Rectal smooth muscle tissue (tissue), 1 donor: Measurements from ENCODE around the gene NTM.

Source experiments
- H3K27ac ChIP-seq: one replicate; pipeline ENCODE4 v1.7.0; 2013; ENCODE audit warnings: low read depth, low read length, inconsistent platforms
- H3K27me3 ChIP-seq: one replicate; pipeline ENCODE4 v1.7.0; 2013; ENCODE audit warnings: low read length; ENCODE audit not compliant: control insufficient read depth, insufficient read depth
- H3K36me3 ChIP-seq: one replicate; pipeline ENCODE4 v1.7.0; 2013; ENCODE audit warnings: low read length; ENCODE audit not compliant: control insufficient read depth, insufficient read depth
- H3K4me1 ChIP-seq: one replicate; pipeline ENCODE4 v1.7.0; 2013; ENCODE audit warnings: low read length; ENCODE audit not compliant: control insufficient read depth, insufficient read depth
- H3K4me3 ChIP-seq: one replicate; pipeline ENCODE4 v1.7.0; 2013; ENCODE audit warnings: low read length
- H3K9ac ChIP-seq: one replicate; pipeline ENCODE4 v1.7.0; 2013; ENCODE audit warnings: low read length

Gene NTM

DNA sequence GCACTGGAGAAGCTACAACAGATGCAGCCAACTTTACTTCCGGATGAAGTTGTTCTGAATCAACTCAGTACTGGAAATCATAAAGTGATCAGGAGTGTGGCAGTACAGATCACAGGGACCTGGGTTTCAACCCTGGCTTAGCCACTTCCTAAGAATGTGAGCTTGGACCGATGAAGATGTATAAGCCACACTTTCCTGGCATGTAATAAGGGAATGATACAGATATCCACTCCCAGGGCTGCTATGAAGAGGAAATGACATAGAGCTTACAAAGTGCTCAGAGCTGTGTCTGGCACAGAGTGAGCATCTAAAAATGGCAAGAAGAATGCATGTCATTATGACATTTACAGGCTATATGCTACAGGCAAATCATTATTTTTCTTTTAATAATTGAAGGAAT is 378.7 kb downstream of the NTM start:
- H3K4me3 ChIP-seq: no peak overlapping the region
- H3K4me1 ChIP-seq: no peaks in the 10 kb centered on the region
- H3K27ac ChIP-seq: no peak overlapping the region
- no peaks in the 10 kb centered on the region for H3K36me3 ChIP-seq
- H3K27me3 ChIP-seq: no peaks in the 10 kb centered on the region
- H3K9ac ChIP-seq: no peak overlapping the region

DNA sequence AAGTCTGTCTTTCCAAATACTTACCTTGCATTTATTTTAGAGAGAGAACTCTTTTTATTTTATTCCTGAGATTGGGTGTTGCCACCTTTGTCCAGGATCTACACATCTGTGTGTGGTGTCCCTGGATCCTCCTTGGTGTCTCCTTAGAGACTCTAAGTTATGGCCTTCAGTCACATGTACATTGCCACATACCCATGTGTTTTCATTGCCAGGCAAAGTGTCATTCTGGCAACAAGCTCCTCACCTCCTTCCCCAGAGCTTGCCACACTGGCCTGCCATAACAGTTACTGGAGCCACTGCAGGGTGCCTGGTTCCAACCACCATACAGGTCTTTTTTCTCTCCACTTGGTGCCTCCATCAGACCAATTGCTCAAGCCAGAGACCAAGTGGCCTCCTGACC is 379.7 kb downstream of the NTM start:
- Histone ChIP-seq H3K27me3 (no peaks in the 10 kb centered on the region), H3K9ac (no peak overlapping the region), H3K27ac (no peak overlapping the region), H3K36me3 (no peaks in the 10 kb centered on the region), H3K4me3 (no peak overlapping the region), H3K4me1 (no peaks in the 10 kb centered on the region)

DNA sequence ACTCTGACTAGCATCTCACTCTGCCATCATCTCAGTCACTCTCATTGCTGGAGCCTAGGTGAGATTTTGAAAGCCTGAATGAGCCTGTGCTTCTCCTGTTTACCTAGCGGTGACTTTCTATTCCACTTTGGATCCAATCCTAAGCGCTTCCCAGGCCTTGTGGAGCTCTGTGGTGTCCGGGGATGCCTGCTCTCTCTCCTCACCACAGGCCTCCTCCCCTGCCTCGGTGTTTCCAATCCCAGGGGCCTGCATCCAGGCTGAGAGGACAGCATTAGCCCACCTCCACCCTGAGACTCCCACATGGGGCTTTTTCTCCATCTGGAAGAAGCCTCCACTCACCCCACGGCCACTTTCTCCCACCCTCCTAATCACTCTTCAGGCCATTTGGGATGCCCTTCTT is 380.3 kb downstream of the NTM start:
- Histone ChIP-seq H3K9ac (no peak overlapping the region), H3K27me3 (no peaks in the 10 kb centered on the region), H3K27ac (no peak overlapping the region), H3K4me1 (no peaks in the 10 kb centered on the region), H3K4me3 (no peak overlapping the region), H3K36me3 (no peaks in the 10 kb centered on the region)

DNA sequence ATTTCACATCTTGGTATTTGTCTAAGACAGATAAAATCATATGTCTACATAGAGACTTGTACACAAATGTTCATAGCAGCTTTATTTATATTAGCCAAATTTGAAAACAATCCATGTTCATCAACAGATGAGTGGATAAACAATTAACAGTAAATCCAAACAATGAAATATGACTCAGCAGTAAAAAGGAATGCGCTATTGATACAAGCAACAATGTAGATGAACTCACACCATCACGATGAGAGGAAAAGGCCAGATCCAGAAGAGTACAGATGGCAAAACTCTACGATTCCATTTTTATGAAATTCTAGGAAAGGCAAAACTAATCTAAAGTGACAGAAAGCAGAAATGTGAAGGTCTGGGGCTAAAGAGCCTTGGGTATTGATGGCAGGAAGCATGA is 384.3 kb downstream of the NTM start:
- H3K4me3 ChIP-seq: no peak overlapping the region
- H3K9ac ChIP-seq: no peak overlapping the region
- no peaks in the 10 kb centered on the region for H3K27me3 ChIP-seq
- H3K36me3 ChIP-seq: no peaks in the 10 kb centered on the region
- H3K4me1 ChIP-seq: no peaks in the 10 kb centered on the region
- no peak overlapping the region for H3K27ac ChIP-seq

DNA sequence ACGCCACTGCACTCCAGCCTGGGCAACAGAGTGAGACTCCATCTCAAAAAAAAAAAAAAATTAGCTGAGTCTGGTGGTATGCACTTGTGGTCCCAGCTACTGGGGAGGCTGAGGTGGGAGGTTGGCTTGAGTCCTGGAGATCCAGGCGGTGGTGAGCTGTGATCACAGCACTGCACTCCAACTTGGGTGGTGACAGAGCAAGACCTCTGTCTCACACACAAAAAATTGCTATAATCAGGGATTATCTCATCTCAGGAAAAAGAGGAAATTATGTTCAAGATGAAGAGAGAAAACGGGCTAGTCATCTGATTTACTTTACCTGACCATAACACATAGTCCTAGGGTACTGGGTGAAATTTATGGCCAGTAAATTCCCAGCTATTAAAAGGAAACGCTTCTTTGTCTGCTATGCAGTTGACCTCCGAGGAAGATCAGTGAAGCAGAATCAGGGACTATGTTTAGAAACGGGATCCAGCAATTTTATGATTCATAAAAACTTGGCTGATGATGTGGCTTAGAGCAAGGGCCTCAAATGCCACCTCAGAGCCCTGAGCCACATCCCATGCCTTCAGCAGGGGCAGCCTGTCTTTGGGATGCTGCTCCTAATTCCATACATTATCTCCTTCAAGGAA is 386.2 kb downstream of the NTM start:
- H3K4me3 ChIP-seq: no peak overlapping the region
- no peak overlapping the region for H3K9ac ChIP-seq
- no peaks in the 10 kb centered on the region for H3K4me1 ChIP-seq
- no peaks in the 10 kb centered on the region for H3K27me3 ChIP-seq
- H3K36me3 ChIP-seq: no peaks in the 10 kb centered on the region
- H3K27ac ChIP-seq: no peak overlapping the region

DNA sequence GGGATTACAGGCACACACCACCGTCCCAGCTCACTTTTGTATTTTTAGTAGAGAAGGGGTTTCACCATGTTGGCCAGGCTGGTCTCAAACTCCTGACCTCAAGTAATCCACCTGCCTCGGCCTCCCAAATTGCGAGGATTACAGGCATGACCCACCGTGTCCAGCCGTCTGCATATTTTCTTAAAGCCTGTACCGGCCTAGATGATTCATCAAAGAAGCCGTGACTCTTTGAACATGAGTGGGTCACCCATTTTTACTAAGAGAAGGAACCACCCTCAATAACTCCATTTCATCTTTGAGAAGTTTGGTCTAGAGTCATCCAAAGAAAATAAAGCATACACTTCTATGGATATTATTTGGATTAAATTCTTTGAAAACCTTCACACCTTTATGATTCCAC is 388.3 kb downstream of the NTM start:
- Histone ChIP-seq H3K4me3 (no peak overlapping the region), H3K27me3 (no peaks in the 10 kb centered on the region), H3K4me1 (peaks cover 3% of the 10 kb centered on the region), H3K36me3 (no peaks in the 10 kb centered on the region), H3K27ac (no peak overlapping the region), H3K9ac (no peak overlapping the region)

DNA sequence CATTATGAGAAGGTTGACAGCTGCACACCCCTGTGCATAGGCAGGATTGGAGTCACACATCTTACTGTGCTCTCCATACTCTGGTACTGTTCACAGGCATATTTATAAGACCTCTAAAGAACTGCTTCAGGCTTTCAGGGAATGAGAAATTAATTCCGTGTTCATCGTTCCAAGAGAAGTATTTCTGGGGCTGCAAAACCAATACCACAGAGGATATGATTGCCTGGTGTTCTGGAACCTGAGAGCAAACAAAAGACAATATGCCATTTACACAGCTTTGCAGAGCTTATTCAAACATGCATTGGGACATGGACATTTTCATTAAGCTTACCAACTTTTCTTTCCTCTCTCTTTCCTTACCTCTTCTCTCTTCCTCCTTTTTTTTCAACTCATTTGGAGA is 388.7 kb downstream of the NTM start:
- H3K9ac ChIP-seq: no peak overlapping the region
- no peaks in the 10 kb centered on the region for H3K36me3 ChIP-seq
- H3K27me3 ChIP-seq: no peaks in the 10 kb centered on the region
- peaks cover 3% of the 10 kb centered on the region for H3K4me1 ChIP-seq
- no peak overlapping the region for H3K4me3 ChIP-seq
- H3K27ac ChIP-seq: no peak overlapping the region

DNA sequence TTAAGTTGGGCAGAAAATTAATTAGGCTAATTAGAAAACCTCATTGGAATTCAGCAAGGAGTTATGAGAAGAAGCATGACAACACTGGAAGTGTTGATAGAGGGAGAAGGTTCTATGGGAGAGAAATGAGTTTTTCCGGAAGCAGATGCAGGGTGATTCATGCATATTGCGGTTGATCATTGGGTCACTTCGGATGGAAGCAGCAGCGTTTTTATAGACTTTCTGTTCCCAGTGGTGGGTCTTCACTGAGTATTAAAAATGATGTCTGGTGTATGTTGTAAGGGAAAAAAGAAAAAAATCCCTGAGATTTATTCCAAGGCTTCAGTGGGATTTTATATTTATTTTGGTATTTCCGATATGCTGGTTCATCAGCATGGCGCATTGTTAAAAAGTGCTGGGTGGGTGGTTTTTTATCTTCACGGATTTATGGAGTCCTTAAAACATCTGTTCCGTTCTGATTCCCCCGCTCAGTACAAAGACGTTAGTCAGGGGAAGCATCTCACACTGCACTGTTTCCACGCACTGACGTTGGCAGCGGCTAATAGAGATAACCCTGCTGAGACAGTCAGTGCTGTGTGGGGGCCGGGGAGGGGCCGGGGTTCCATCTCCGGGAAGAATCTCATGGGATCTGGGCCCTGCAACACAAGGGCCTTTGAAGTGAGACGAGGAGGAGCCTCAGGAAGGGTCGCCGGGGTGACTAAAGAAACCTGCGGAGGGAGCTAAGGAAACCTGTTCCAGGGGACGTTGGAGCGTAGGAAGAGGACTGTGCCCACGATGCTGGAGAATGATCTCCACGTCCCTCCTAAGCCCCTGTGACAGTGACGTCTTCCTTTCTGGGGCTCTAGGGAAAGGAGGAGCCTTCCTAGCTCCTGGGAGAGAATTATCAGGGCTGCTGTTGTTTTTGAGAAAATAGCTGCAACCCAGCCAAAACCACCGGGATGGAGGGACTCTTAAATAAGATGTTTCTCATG is 390.0 kb downstream of the NTM start:
- Histone ChIP-seq H3K9ac (no peak overlapping the region), H3K4me1 (peaks cover 3% of the 10 kb centered on the region), H3K4me3 (no peak overlapping the region), H3K36me3 (no peaks in the 10 kb centered on the region), H3K27me3 (no peaks in the 10 kb centered on the region), H3K27ac (no peak overlapping the region)

DNA sequence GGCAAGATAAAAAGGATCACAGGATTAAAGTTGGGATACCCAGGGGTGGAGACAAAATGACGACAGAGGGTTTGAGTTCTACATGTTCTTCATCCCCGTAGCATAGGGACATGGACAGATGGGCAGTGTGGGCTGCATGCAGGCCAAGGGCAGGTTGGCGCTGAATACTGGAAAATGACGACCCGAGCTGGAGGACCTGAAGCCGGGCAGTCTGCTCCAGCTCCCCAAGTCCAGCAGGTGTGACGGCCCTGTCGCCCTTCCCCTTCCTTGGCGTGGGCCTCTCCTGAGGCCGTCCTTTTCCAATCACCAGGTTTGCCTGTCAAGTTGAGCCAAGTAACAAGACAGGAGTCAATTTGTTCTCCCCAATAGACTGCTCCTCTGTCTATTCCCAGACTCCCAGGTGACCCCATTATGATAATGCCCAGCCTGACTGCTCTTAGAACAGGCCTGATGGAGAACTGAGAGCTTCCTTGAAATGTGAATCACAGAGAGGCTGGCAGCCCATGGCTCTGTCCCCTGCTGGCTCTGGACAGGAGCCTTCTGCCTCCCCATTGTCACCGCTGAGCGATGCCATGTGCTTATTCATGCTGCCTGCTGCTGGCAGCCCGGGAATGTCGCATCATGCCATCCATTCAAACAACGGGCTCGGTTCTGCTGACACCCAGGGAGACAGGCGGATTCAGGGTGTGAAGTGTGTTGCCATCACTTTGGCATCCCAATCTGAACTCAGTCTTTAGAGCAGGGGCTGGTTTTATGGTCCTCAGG is 392.1 kb downstream of the NTM start:
- Histone ChIP-seq H3K27me3 (no peaks in the 10 kb centered on the region), H3K9ac (no peak overlapping the region), H3K36me3 (no peaks in the 10 kb centered on the region), H3K27ac (no peak overlapping the region), H3K4me1 (peaks cover 3% of the 10 kb centered on the region), H3K4me3 (no peak overlapping the region)

DNA sequence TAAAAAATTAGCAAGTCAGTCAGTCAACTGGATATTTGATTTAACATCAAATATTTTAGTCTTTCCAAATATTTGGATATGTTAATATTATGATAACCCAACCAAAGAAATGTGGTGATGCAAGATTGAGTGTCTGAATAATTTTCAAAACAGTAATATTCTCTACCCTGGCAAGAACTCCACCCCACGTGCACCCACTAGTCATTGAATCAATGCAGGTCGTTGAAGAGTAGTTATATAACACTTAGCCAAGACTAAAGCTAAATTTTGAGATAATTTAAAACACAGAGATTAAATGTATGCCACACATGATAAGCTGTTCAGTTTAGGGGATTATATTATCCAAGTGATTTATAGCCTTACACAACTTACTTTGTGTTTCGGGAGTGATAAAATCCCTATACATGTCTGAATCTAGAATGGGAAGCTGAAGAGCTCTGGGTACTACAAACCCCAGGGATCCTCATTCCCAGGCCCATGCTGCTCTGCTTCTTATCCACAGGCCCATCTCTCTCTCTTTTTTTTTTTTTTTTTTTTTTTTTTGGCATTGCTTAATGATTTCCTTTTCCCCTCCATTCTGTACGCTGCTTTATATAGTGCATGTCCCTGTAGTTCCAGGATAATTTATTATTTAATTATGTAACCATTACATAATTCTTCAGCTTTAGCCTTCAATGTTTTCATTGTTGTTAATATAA is 392.9 kb downstream of the NTM start:
- H3K36me3 ChIP-seq: no peaks in the 10 kb centered on the region
- H3K4me3 ChIP-seq: no peak overlapping the region
- peaks cover 3% of the 10 kb centered on the region for H3K4me1 ChIP-seq
- H3K27ac ChIP-seq: no peak overlapping the region
- no peak overlapping the region for H3K9ac ChIP-seq
- no peaks in the 10 kb centered on the region for H3K27me3 ChIP-seq

DNA sequence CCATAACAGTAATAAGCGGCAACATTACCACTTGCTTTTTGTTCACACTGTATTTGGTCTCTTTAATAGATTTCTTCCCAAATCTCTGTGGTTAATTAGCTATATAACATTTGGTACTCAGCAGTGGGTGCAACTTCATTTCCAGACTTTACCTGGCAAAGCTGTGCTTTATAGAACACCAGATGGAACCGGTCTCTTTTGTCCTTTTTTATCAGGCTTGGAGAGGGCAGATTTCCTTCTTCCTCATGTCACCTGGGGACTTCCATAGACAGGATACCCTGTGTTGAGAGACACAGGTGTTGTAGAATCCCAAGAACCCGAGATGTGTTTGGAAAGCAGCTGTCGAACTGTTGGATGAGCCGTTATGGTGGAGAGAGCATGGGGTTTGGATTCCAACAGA is 393.7 kb downstream of the NTM start:
- Histone ChIP-seq H3K4me1 (peaks cover 3% of the 10 kb centered on the region), H3K4me3 (no peak overlapping the region), H3K27me3 (no peaks in the 10 kb centered on the region), H3K36me3 (no peaks in the 10 kb centered on the region), H3K9ac (no peak overlapping the region), H3K27ac (no peak overlapping the region)

DNA sequence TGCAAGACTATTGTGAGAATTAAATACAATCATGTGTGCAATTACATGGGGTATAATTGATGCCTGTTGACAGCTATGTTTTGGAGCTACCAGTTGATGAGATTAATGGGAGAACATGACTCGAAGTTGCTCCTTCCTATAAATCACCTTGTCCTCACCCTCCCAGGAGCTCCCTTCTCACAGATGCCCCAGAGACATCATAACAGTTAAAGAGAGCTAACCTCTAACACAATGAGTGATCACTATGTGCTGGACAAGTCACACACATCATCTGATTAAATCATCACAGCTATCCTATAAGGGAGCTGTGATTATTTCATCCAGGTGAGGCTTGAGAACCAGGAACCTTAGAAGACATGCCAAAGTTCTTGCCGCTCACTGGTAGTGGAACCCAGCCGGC is 394.2 kb downstream of the NTM start:
- Histone ChIP-seq H3K4me1 (peaks cover 3% of the 10 kb centered on the region), H3K27ac (no peak overlapping the region), H3K4me3 (no peak overlapping the region), H3K27me3 (no peaks in the 10 kb centered on the region), H3K36me3 (no peaks in the 10 kb centered on the region), H3K9ac (no peak overlapping the region)
